Measurements from ENCODE around the gene CCDC154. TPM values are rescaled to one million over a fixed set of nuclear protein-coding genes. Genes with fewer than 3 reads are reported as not detected.

Gene CCDC154
- total and polyA plus RNA-seq, 9 of the 15 experiments (the other 6 are each of a cell fraction or from before 2014, with no cell fraction given), result 0.15 to 1.4 (median 0.20) TPM; not detected in 5

GRCh38 chr16:1393613-1394176 is 50.7 kb downstream of the CCDC154 start:
- Histone ChIP-seq H3K79me2 (ENCODE audit: control insufficient read depth, insufficient read depth, low read length) (no peaks in the 10 kb centered on the region), H4K20me1 (replicated peaks; ENCODE audit: control insufficient read depth, insufficient read depth, low read length) (no peaks in the 10 kb centered on the region)
- FAIRE-seq, result no peak

GRCh38 chr16:1392826-1393225 is 51.5 kb downstream of the CCDC154 start:
- POLR2A ChIA-PET, result interaction anchor here (5.9 kb wide), 1 partner anchor 13 kb away, joined by 48 read pairs; no protein-coding TSS in a partner anchor

More at GRCh38 chr16:1393613-1394176, 50.7 kb downstream of the CCDC154 start:
- H3K9me1 ChIP-seq (ENCODE audit: control insufficient read depth, insufficient read depth, low read length), result no peaks in the 10 kb centered on the region
- no peak overlapping the region for H3K4me3 ChIP-seq
- H3K9me3 ChIP-seq (replicated peaks; ENCODE audit: control insufficient read depth, insufficient read depth, low read depth, low read length), result no peaks in the 10 kb centered on the region
- POLR2A ChIA-PET, result interaction anchor here (0.7 to 1.2 kb wide), 3 partner anchors 13 to 94 kb away, joined by 3 to 6 read pairs (median 3); no protein-coding TSS in a partner anchor
- in situ Hi-C loops (cut with MboI), result no loop called here
- H3K36me3 ChIP-seq (ENCODE audit: control insufficient read depth, insufficient read depth, low read length), result no peaks in the 10 kb centered on the region
- no TSS peak for BruUV-seq (replicated peaks)
- H2AFZ ChIP-seq (ENCODE audit: low read depth, low read length), result no peak overlapping the region
- H3K27me3 ChIP-seq (ENCODE audit: control insufficient read depth in 2 of 2, insufficient read depth in 2 of 2, low read length in 2 of 2), result no peaks in the 10 kb centered on the region
- 74% methylated on average over 17 of the region's 21 CpGs for WGBS (ENCODE audit: insufficient coverage, low coverage, missing lambda C conversion rate)
- intact Hi-C loops (cut with micrococcal nuclease), result no loop called here
- ATAC-seq, result no peak
- peak overlapping the region in 1 of 2 experiments; percentile 43; a peak in 1 of 4 replicates for H3K9ac ChIP-seq (ENCODE audit: insufficient read depth in 1 of 2, low read depth in 2 of 2, low read length in 2 of 2)
- no peak overlapping the region for H3K27ac ChIP-seq (ENCODE audit: extremely low read depth, low read depth, low read length)
- no peak overlapping the region for H3K4me2 ChIP-seq (ENCODE audit: insufficient read depth, low read length)
- TF ChIP-seq HDAC1 (IDR thresholded peaks at IDR 0.05), result no peak
- no peak for TF ChIP-seq ELF1 (tag; IDR thresholded peaks at IDR 0.05)
- no peak for TF ChIP-seq ZNF354B (CRISPR knock-in tag; IDR thresholded peaks at IDR 0.05)
- TF ChIP-seq POLR2G (IDR thresholded peaks at IDR 0.05; ENCODE audit: low read depth, low read length), result peak; percentile 17; the same call in 1 of the 2 replicates
- CTCF ChIA-PET (ENCODE audit: low intra/inter-chr PET ratio), result no interaction called here
- peaks cover 0 to 32% of the 10 kb centered on the region in 2 experiments; a peak in 2 of 5 replicates for H3K4me1 ChIP-seq (replicated peaks in 1 of 2; ENCODE audit: control insufficient read depth in 2 of 2, insufficient read depth in 2 of 2, low read length in 2 of 2)
- no peak for DNase-seq (ENCODE audit: extremely low read depth in 1 of 4, low spot score in 3 of 4)

More at GRCh38 chr16:1392826-1393225, 51.5 kb downstream of the CCDC154 start:
- intact Hi-C loops (cut with micrococcal nuclease) (no loop called here), in situ Hi-C loops (cut with MboI) (no loop called here)
- TF ChIP-seq CTCF (IDR thresholded peaks at IDR 0.05 in 2 of 3, conservative IDR thresholded peaks at IDR 0.05 in 1 of 3; ENCODE audit: insufficient read depth in 2 of 3, low read depth in 1 of 3, low read length in 3 of 3) (peak in 1 of 3 experiments; percentile 10; a peak in 2 of 6 replicates), SMAD4 (CRISPR knock-in tag; conservative IDR thresholded peaks at IDR 0.05) (no peak)
- H3K9ac ChIP-seq (ENCODE audit: insufficient read depth in 1 of 2, low read depth in 2 of 2, low read length in 2 of 2), result peak overlapping the region in 1 of 2 experiments; percentile 32; a peak in 1 of 4 replicates
- H3K9me3 ChIP-seq (replicated peaks; ENCODE audit: control insufficient read depth, insufficient read depth, low read depth, low read length), result no peaks in the 10 kb centered on the region
- 54% methylated on average over 13 of the region's 17 CpGs for WGBS (ENCODE audit: insufficient coverage, low coverage, missing lambda C conversion rate)
- ATAC-seq (peak; percentile 56), FAIRE-seq (no peak), DNase-seq (ENCODE audit: extremely low read depth in 1 of 4, low spot score in 3 of 4) (no peak)
- no peak overlapping the region for H3K4me2 ChIP-seq (ENCODE audit: insufficient read depth, low read length)
- H3K36me3 ChIP-seq (ENCODE audit: control insufficient read depth, insufficient read depth, low read length), result no peaks in the 10 kb centered on the region
- H4K20me1 ChIP-seq (replicated peaks; ENCODE audit: control insufficient read depth, insufficient read depth, low read length), result no peaks in the 10 kb centered on the region
- H3K27me3 ChIP-seq (ENCODE audit: control insufficient read depth in 2 of 2, insufficient read depth in 2 of 2, low read length in 2 of 2), result no peaks in the 10 kb centered on the region
- no peak overlapping the region for H3K27ac ChIP-seq (ENCODE audit: extremely low read depth, low read depth, low read length)
- no peaks in the 10 kb centered on the region for H3K9me1 ChIP-seq (ENCODE audit: control insufficient read depth, insufficient read depth, low read length)
- BruUV-seq (replicated peaks), result no TSS peak
- no peak overlapping the region for H2AFZ ChIP-seq (ENCODE audit: low read depth, low read length)
- H3K4me1 ChIP-seq (replicated peaks in 1 of 2; ENCODE audit: control insufficient read depth in 2 of 2, insufficient read depth in 2 of 2, low read length in 2 of 2), result peaks cover 0 to 33% of the 10 kb centered on the region in 2 experiments; a peak in 2 of 5 replicates
- CTCF ChIA-PET (ENCODE audit: low intra/inter-chr PET ratio), result no interaction called here
- no peaks in the 10 kb centered on the region for H3K79me2 ChIP-seq (ENCODE audit: control insufficient read depth, insufficient read depth, low read length)
- H3K4me3 ChIP-seq, result no peak overlapping the region
